Naive thymus-derived CD4-positive, alpha-beta T cell (primary cell): ENCODE measurements around the gene PEBP1. TPM values are rescaled to one million over a fixed set of nuclear protein-coding genes. Genes with fewer than 3 reads are reported as not detected.
A peak's percentile ranks its signal among the peaks of the same experiment; 100 is the strongest.

ENCODE experiments used
- ATAC-seq: fragments of 150-1000 bp; cut with Tn5 transposase; 2 replicates; pipeline ENCODE4 v1.10.0; 2021; ENCODE audit warnings: mild to moderate bottlenecking, moderate library complexity
- CTCF ChIA-PET: fragments of 350-600 bp; sonication (Branson Sonifier 250); formaldehyde crosslinking; loops from one replicate; lab custom pipeline; 2021; ENCODE audit warnings: antibody characterized with exemption; lab: Charles Lee
- POLR2A ChIA-PET: fragments of 350-600 bp; sonication (Branson Sonifier 250); formaldehyde crosslinking; loops from one replicate; lab custom pipeline; 2021; ENCODE audit warnings: antibody characterized with exemption, inconsistent platforms; lab: Charles Lee
- DNase-seq, 9 donors: peaks; one replicate each; pipeline versions ENCODE4 v3.0.0 to v3.0.0-alpha.2; 2020 to 2022; ENCODE audit warnings: mixed read lengths in 1 of 9
- H3K27ac ChIP-seq: one replicate; pipeline ENCODE4 v1.7.0; 2013; ENCODE audit warnings: mild to moderate bottlenecking, low read depth, low read length, moderate library complexity
- H3K27me3 ChIP-seq, 2 donors: one replicate each; pipeline ENCODE4 v1.7.0; 2013; ENCODE audit warnings: low read length in 2 of 2, mild to moderate bottlenecking in 2 of 2, moderate library complexity in 2 of 2; ENCODE audit not compliant: control insufficient read depth in 2 of 2, insufficient read depth in 2 of 2
- H3K36me3 ChIP-seq, 3 experiments: 1 replicate in 2 of 3; 2 replicates in 1 of 3; pipeline ENCODE4 v1.7.0; 2013; ENCODE audit warnings: low read length in 3 of 3, mild to moderate bottlenecking in 3 of 3, moderate library complexity in 1 of 3; ENCODE audit not compliant: insufficient read depth in 3 of 3, control insufficient read depth in 2 of 3
- H3K4me1 ChIP-seq, 2 donors: one replicate each; pipeline ENCODE4 v1.7.0; 2013; ENCODE audit warnings: low read length in 2 of 2, mild to moderate bottlenecking in 2 of 2, moderate library complexity in 1 of 2; ENCODE audit not compliant: control insufficient read depth in 2 of 2, insufficient read depth in 2 of 2
- H3K4me3 ChIP-seq: 2 replicates; pipeline ENCODE4 v1.7.0; 2013; ENCODE audit warnings: mild to moderate bottlenecking, low read length
- H3K9me3 ChIP-seq, 3 experiments: 1 replicate in 2 of 3; 2 replicates in 1 of 3; pipeline ENCODE4 v1.7.0; 2013; ENCODE audit warnings: low read length in 3 of 3; ENCODE audit not compliant: control insufficient read depth in 2 of 3
- H3K27ac Mint-ChIP-seq, 9 donors: one replicate each; pipeline ENCODE4 v1.8.0; 2020 to 2022; ENCODE audit warnings: mixed read lengths in 9 of 9, mild to moderate bottlenecking in 8 of 9, moderate library complexity in 5 of 9, inconsistent platforms in 2 of 9
- H3K27me3 Mint-ChIP-seq, 5 donors: one replicate each; pipeline ENCODE4 v1.8.0; 2021 to 2022; ENCODE audit warnings: mixed read lengths in 5 of 5, mild to moderate bottlenecking in 1 of 5
- H3K36me3 Mint-ChIP-seq, 5 donors: one replicate each; pipeline ENCODE4 v1.8.0; 2020 to 2022; ENCODE audit warnings: mixed read lengths in 5 of 5, mild to moderate bottlenecking in 3 of 5, inconsistent platforms in 1 of 5
- H3K4me1 Mint-ChIP-seq, 7 donors: one replicate each; pipeline ENCODE4 v1.8.0; 2020 to 2022; ENCODE audit warnings: mixed read lengths in 7 of 7, mild to moderate bottlenecking in 3 of 7, inconsistent platforms in 1 of 7
- H3K4me3 Mint-ChIP-seq, 10 donors: one replicate each; pipeline ENCODE4 v1.8.0; 2020 to 2022; ENCODE audit warnings: mild to moderate bottlenecking in 10 of 10, mixed read lengths in 10 of 10, moderate library complexity in 6 of 10, inconsistent platforms in 2 of 10
- H3K9me3 Mint-ChIP-seq, 11 donors: one replicate each; pipeline ENCODE4 v1.8.0; 2020 to 2022; ENCODE audit warnings: mixed read lengths in 11 of 11, mild to moderate bottlenecking in 4 of 11, inconsistent platforms in 1 of 11, moderate library complexity in 1 of 11
- intact Hi-C, 2 donors: fragments of 100-400 bp; cut with micrococcal nuclease; formaldehyde crosslinking; loops; one replicate each; pipeline ENCODE4 v1.15.1; 2023
- polyA plus RNA-seq, 2 donors: library from polyadenylated mRNA; unstranded; fragments of 300-500 nt; fragmentation: Illumina TruSeq; gene quantifications; one replicate each; pipeline ENCODE4 v1.2.3, GENCODE V29; 2021
- total RNA-seq, 6 experiments: library from RNA in 5 of 6; stranded (reverse) in 5 of 6; gene quantifications; 1 replicate in 5 of 6; 2 replicates in 1 of 6; pipeline ENCODE4 v1.2.3 and lab custom pipeline; 2021 to 2026

PEBP1 gene
- total and polyA plus RNA-seq, 7 experiments from 2014 or later = 73.8 to 343 (median 92.4) TPM

GRCh38 chr12:118102070-118102469, 33.9 kb upstream of the PEBP1 start:
- no peak for DNase-seq
- no peak for ATAC-seq
- Histone ChIP-seq H3K27me3 (peaks cover 0 to 4% of the 10 kb centered on the region in 2 donors), H3K4me3 (no peak overlapping the region), H3K9me3 (no peaks in the 10 kb centered on the region), H3K4me1 (no peaks in the 10 kb centered on the region), H3K36me3 (no peaks in the 10 kb centered on the region), H3K27ac (no peak overlapping the region)
- Mint-ChIP-seq H3K27me3 (peaks cover 15 to 28% (median 18%) of the 10 kb centered on the region in 5 donors), H3K4me3 (peak overlapping the region in 4 of 10 donors; percentile 25 to 87 (median 56)), H3K9me3 (no peaks in the 10 kb centered on the region), H3K36me3 (peaks cover 0 to 3% (median 0%) of the 10 kb centered on the region in 5 donors), H3K27ac (no peak overlapping the region), H3K4me1 (peaks cover 5 to 10% (median 9%) of the 10 kb centered on the region in 7 donors)
- POLR2A ChIA-PET = no interaction called here
- CTCF ChIA-PET = interaction anchor here (0.6 kb wide), 1 partner anchor 9 kb away, joined by 3 read pairs; no protein-coding TSS in a partner anchor
- intact Hi-C loops = loop anchor here (2.0 to 5.0 kb wide), 2 partner anchors 39 to 40 kb away; partner anchors contain the start of gene WSB2 (in 1 of the 2)

- Mint-ChIP-seq H3K36me3 (peaks cover 0 to 3% (median 0%) of the 10 kb centered on the region in 5 donors), H3K4me3 (peak overlapping the region; percentile 74 to 95 (median 88)), H3K9me3 (no peaks in the 10 kb centered on the region), H3K27ac (no peak overlapping the region), H3K4me1 (peaks cover 5 to 10% (median 9%) of the 10 kb centered on the region in 7 donors), H3K27me3 (peaks cover 15 to 28% (median 18%) of the 10 kb centered on the region in 5 donors)
- ChIA-PET CTCF (no interaction called here), POLR2A (interaction anchor here (0.7 kb wide), 1 partner anchor 67 kb away, joined by 4 read pairs; no protein-coding TSS in a partner anchor)
- Histone ChIP-seq H3K27ac (no peak overlapping the region), H3K4me1 (no peaks in the 10 kb centered on the region), H3K4me3 (peak overlapping the region; percentile 54), H3K36me3 (no peaks in the 10 kb centered on the region), H3K27me3 (peaks cover 0 to 4% of the 10 kb centered on the region in 2 donors), H3K9me3 (no peaks in the 10 kb centered on the region)
- no peak for DNase-seq
- ATAC-seq = no peak
- intact Hi-C loops = loop anchor here (2.0 to 5.0 kb wide), 2 partner anchors 40 kb away; partner anchors contain the start of gene WSB2 (in 1 of the 2)
Observed at GRCh38 chr12:118102609-118103008, 33.3 kb upstream of the PEBP1 start.

- peak; percentile 18 for ATAC-seq
- no peak overlapping the region for H3K27ac ChIP-seq
Observed at GRCh38 chr12:118103201-118103600, 32.7 kb upstream of the PEBP1 start.

GRCh38 chr12:118103601-118104382, 32.1 kb upstream of the PEBP1 start, which contains the start of gene VSIG10:
Gene VSIG10, minus strand, starts transcription at chr12:118104011. Its CDS starts 340 bp downstream, at chr12:118103671.
- H3K27me3 Mint-ChIP-seq = peaks cover 15 to 28% (median 18%) of the 10 kb centered on the region in 5 donors

More at GRCh38 chr12:118103201-118103600, 32.7 kb upstream of the PEBP1 start:
- peak in 2 of 9 donors; percentile 8 to 33 for DNase-seq
- Mint-ChIP-seq H3K9me3 (no peaks in the 10 kb centered on the region), H3K4me1 (peaks cover 5 to 10% (median 9%) of the 10 kb centered on the region in 7 donors), H3K27ac (no peak overlapping the region), H3K4me3 (peak overlapping the region; percentile 74 to 95 (median 88)), H3K36me3 (peaks cover 0 to 3% (median 0%) of the 10 kb centered on the region in 5 donors), H3K27me3 (peaks cover 15 to 28% (median 18%) of the 10 kb centered on the region in 5 donors)
- Histone ChIP-seq H3K4me3 (peak overlapping the region; percentile 54), H3K36me3 (no peaks in the 10 kb centered on the region), H3K27me3 (peaks cover 0 to 4% of the 10 kb centered on the region in 2 donors), H3K4me1 (no peaks in the 10 kb centered on the region), H3K9me3 (no peaks in the 10 kb centered on the region)
- ChIA-PET POLR2A (no interaction called here), CTCF (no interaction called here)
- intact Hi-C loops = loop anchor here (2.0 to 5.0 kb wide), 2 partner anchors 40 to 41 kb away; partner anchors contain the start of gene WSB2 (in 1 of the 2)

DNA sequence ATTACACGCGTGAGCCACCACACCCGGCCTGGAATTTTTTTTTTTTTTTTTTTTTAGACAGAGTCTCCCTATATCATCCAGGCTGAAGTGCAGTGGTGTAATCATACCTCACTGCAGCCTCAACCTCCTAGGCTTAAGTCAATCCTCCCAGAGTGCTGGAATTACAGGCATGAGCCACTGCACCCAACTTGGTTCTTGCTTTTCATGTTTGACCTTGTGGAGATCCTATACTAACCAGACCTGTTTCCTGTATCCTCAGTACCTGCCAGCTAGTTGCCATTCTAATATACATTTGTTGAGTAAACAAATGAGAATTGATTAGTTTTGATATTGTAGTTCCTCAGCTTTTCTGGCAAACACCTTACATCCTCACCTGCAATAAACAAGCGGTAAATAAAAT, 28.9 kb upstream of the PEBP1 start:
- no peak overlapping the region for H3K27ac ChIP-seq
- H3K36me3 Mint-ChIP-seq = peaks cover 0 to 3% (median 0%) of the 10 kb centered on the region in 5 donors
- peaks cover 0 to 4% of the 10 kb centered on the region in 2 donors for H3K27me3 ChIP-seq
- H3K27me3 Mint-ChIP-seq = peaks cover 9 to 17% (median 12%) of the 10 kb centered on the region in 5 donors
- H3K9me3 Mint-ChIP-seq = no peaks in the 10 kb centered on the region
- no peaks in the 10 kb centered on the region for H3K36me3 ChIP-seq
- intact Hi-C loops = no loop called here
- no peaks in the 10 kb centered on the region for H3K9me3 ChIP-seq
- H3K4me1 Mint-ChIP-seq = peaks cover 5 to 10% (median 9%) of the 10 kb centered on the region in 7 donors
- H3K4me3 ChIP-seq = no peak overlapping the region
- ATAC-seq (no peak), DNase-seq (no peak)
- H3K4me1 ChIP-seq = no peaks in the 10 kb centered on the region
- no peak overlapping the region for H3K4me3 Mint-ChIP-seq
- CTCF ChIA-PET = no interaction called here
- POLR2A ChIA-PET = no interaction called here
- no peak overlapping the region for H3K27ac Mint-ChIP-seq

More at GRCh38 chr12:118103601-118104382, 32.1 kb upstream of the PEBP1 start, which contains the start of gene VSIG10:
- intact Hi-C loops = loop anchor here (2.0 to 5.0 kb wide), 2 partner anchors 41 kb away; partner anchors contain the start of gene WSB2 (in 1 of the 2)
- Histone ChIP-seq H3K27ac (no peak within 1 kb of the TSS), H3K36me3 (no peaks in the 10 kb centered on the region), H3K9me3 (no peaks in the 10 kb centered on the region), H3K4me3 (peak within 1 kb of the TSS; percentile 54), H3K27me3 (peaks cover 0 to 4% of the 10 kb centered on the region in 2 donors), H3K4me1 (no peaks in the 10 kb centered on the region)
- H3K4me1 Mint-ChIP-seq = peaks cover 5 to 10% (median 9%) of the 10 kb centered on the region in 7 donors
- ATAC-seq (peak; percentile 77), DNase-seq (peak in 6 of 9 donors; percentile 8 to 54 (median 14))
- peaks cover 0 to 3% (median 0%) of the 10 kb centered on the region in 5 donors for H3K36me3 Mint-ChIP-seq
- H3K4me3 Mint-ChIP-seq = peak within 1 kb of the TSS; percentile 74 to 95 (median 88)
- no peaks in the 10 kb centered on the region for H3K9me3 Mint-ChIP-seq
- POLR2A ChIA-PET = no interaction called here
- H3K27ac Mint-ChIP-seq = no peak within 1 kb of the TSS
- CTCF ChIA-PET = no interaction called here

DNA sequence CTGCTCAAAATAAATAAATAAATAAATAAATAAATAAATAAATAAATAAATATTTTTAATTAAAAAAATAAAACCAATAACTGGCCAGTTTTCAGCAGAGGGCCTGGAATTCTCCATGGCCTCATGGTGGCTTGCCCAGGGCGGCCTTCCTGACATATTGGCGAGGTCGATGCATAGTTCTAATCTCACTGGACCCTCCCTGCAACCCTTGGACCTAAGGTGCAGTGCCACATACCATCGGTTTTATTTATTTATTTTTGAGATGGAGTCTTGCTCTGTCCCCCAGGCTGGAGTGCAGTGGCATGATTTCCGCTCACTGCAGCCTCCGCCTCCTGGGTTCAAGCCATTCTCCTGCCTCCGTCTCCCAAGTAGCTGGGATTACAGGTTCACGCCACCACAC, 28.2 kb upstream of the PEBP1 start:
- no peak overlapping the region for H3K4me3 Mint-ChIP-seq
- H3K9me3 ChIP-seq = no peaks in the 10 kb centered on the region
- H3K27me3 ChIP-seq = peaks cover 0 to 4% of the 10 kb centered on the region in 2 donors
- H3K27me3 Mint-ChIP-seq = peaks cover 4 to 15% (median 9%) of the 10 kb centered on the region in 5 donors
- no peaks in the 10 kb centered on the region for H3K9me3 Mint-ChIP-seq
- DNase-seq (no peak), ATAC-seq (no peak)
- POLR2A ChIA-PET = no interaction called here
- H3K4me1 ChIP-seq = no peaks in the 10 kb centered on the region
- H3K4me1 Mint-ChIP-seq = peaks cover 5 to 10% (median 8%) of the 10 kb centered on the region in 7 donors
- H3K27ac Mint-ChIP-seq = no peak overlapping the region
- CTCF ChIA-PET = no interaction called here
- H3K27ac ChIP-seq = no peak overlapping the region
- intact Hi-C loops = no loop called here
- H3K36me3 Mint-ChIP-seq = peaks cover 0 to 3% (median 0%) of the 10 kb centered on the region in 5 donors
- no peaks in the 10 kb centered on the region for H3K36me3 ChIP-seq
- H3K4me3 ChIP-seq = no peak overlapping the region
